Nephron (organoid): ENCODE data around the gene KMT5B.
A peak's percentile ranks its signal among the peaks of the same experiment; 100 is the strongest.

ENCODE experiments used
- H3K27ac Mint-ChIP-seq, 3 experiments: 2 replicates each; pipeline ENCODE4 v1.8.0; 2020; ENCODE audit warnings: mixed read lengths in 3 of 3, mild to moderate bottlenecking in 2 of 3, moderate library complexity in 1 of 3
- H3K27me3 Mint-ChIP-seq: 2 replicates; pipeline ENCODE4 v1.8.0; 2021; ENCODE audit warnings: low read depth, mild to moderate bottlenecking, moderate library complexity, mixed read lengths
- H3K36me3 Mint-ChIP-seq: 2 replicates; pipeline ENCODE4 v1.8.0; 2020; ENCODE audit warnings: low read depth, mixed read lengths
- H3K4me1 Mint-ChIP-seq: 2 replicates; pipeline ENCODE4 v1.8.0; 2020; ENCODE audit warnings: mixed read lengths
- H3K4me3 Mint-ChIP-seq, 3 experiments: 2 replicates each; pipeline ENCODE4 v1.8.0; 2020; ENCODE audit warnings: mild to moderate bottlenecking in 3 of 3, mixed read lengths in 3 of 3, moderate library complexity in 2 of 3
- H3K9me3 Mint-ChIP-seq: 2 replicates; pipeline ENCODE4 v1.8.0; 2020; ENCODE audit warnings: mixed read lengths
- TF ChIP-seq, protein P1 (sequence below), 3 experiments: fragments of 200-600 bp; sonication (generic); IDR thresholded peaks; one replicate each; pipeline ENCODE4 v1.5.0; 2021; ENCODE audit warnings: antibody characterized with exemption in 3 of 3; ENCODE audit not compliant: unreplicated experiment in 3 of 3

Gene KMT5B

DNA sequence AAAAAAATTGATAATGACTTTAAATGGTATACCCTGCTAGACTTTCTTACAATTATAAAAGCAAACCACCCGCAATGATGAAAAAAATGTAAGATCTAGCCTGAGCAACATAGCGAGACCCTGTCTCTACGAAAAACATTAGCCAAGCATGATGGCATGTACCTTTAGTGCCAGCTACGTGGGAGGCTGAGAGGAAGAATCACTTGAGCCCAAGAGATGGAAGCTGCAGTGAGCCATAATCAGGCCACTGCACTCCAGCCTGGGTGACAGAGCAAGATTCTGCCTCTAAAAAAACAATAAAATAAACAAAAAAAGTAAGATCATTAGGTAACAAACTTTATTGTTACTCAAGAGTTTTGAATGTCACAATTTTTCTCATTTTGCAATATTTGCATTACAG is 39.2 kb downstream of the KMT5B start:
- TF ChIP-seq, protein P1, sequence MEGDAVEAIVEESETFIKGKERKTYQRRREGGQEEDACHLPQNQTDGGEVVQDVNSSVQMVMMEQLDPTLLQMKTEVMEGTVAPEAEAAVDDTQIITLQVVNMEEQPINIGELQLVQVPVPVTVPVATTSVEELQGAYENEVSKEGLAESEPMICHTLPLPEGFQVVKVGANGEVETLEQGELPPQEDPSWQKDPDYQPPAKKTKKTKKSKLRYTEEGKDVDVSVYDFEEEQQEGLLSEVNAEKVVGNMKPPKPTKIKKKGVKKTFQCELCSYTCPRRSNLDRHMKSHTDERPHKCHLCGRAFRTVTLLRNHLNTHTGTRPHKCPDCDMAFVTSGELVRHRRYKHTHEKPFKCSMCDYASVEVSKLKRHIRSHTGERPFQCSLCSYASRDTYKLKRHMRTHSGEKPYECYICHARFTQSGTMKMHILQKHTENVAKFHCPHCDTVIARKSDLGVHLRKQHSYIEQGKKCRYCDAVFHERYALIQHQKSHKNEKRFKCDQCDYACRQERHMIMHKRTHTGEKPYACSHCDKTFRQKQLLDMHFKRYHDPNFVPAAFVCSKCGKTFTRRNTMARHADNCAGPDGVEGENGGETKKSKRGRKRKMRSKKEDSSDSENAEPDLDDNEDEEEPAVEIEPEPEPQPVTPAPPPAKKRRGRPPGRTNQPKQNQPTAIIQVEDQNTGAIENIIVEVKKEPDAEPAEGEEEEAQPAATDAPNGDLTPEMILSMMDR (IDR thresholded peaks at IDR 0.05; ENCODE audit: unreplicated experiment in 3 of 3): no peak
- no peaks in the 10 kb centered on the region for H3K9me3 Mint-ChIP-seq
- H3K27me3 Mint-ChIP-seq: no peaks in the 10 kb centered on the region
- peaks cover 70% of the 10 kb centered on the region for H3K36me3 Mint-ChIP-seq
- no peak overlapping the region for H3K4me3 Mint-ChIP-seq
- no peak overlapping the region for H3K27ac Mint-ChIP-seq
- H3K4me1 Mint-ChIP-seq: no peaks in the 10 kb centered on the region

DNA sequence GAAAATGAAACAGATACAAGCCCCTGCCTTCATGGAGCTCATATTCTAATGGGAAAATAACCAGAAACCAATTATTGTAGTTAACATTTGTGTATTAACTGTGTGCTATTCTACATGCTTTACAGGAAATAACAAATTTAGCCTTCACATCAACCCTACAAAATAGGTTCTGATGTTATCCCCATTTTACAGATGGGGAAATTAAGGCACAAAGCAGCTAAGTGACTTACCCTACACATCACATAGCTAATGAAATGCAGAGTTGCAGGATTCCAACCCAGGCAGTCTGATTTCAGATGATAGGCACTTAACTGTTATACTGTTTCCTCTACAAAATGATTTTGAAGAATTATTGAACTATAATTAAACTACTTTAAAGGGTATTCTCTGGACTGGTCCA is 43.7 kb downstream of the KMT5B start:
- H3K27me3 Mint-ChIP-seq: no peaks in the 10 kb centered on the region
- TF ChIP-seq, protein P1 (IDR thresholded peaks at IDR 0.05; ENCODE audit: unreplicated experiment in 3 of 3): no peak
- H3K27ac Mint-ChIP-seq: no peak overlapping the region
- H3K9me3 Mint-ChIP-seq: no peaks in the 10 kb centered on the region
- no peak overlapping the region for H3K4me3 Mint-ChIP-seq
- no peaks in the 10 kb centered on the region for H3K4me1 Mint-ChIP-seq
- peaks cover 66% of the 10 kb centered on the region for H3K36me3 Mint-ChIP-seq

DNA sequence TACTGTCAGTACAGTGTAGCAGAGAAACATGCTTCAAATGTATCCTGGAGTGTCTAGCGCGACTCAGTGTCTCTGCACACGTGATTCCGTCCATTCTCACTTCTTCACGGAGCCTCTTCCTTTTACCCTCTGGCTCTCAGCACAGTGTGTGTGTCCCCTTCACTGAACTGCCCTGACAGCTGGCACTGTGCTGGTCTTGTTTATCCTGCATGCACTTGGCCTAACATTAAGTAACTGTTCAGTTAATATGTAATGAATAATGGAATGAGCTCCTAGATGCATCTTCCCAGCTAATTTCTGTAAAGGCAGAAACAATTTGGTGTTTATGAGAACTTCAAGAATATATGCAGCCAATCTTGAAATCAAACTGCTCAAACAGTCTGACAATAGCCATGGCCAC is 44.4 kb downstream of the KMT5B start:
- Mint-ChIP-seq H3K4me1 (no peaks in the 10 kb centered on the region), H3K36me3 (peaks cover 66% of the 10 kb centered on the region), H3K4me3 (no peak overlapping the region), H3K27ac (peak overlapping the region; percentile 8 to 51 (median 14)), H3K9me3 (no peaks in the 10 kb centered on the region), H3K27me3 (no peaks in the 10 kb centered on the region)
- TF ChIP-seq, protein P1 (IDR thresholded peaks at IDR 0.05; ENCODE audit: unreplicated experiment in 3 of 3): no peak

DNA sequence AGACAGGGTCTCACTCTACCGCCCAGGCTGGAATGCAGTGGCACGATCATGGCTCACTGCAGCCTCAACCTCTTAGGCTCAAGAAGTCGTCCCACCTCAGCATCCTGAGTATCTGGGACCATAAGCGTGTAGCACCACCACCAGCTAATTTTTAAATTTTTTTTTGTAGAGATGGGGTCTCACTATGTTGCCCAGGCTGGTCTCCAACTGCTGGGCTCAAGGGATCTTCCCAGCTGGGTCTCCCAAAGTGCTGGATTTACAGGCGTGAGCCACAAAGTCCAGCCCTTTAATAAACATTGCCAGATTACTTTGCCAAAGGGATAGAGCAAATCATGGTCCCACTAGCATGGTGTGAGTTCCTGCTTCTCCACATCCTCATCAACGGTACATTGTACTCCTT is 45.6 kb downstream of the KMT5B start:
- TF ChIP-seq, protein P1 (IDR thresholded peaks at IDR 0.05; ENCODE audit: unreplicated experiment in 3 of 3): no peak
- no peaks in the 10 kb centered on the region for H3K27me3 Mint-ChIP-seq
- H3K4me1 Mint-ChIP-seq: no peaks in the 10 kb centered on the region
- no peaks in the 10 kb centered on the region for H3K9me3 Mint-ChIP-seq
- no peak overlapping the region for H3K4me3 Mint-ChIP-seq
- peaks cover 66% of the 10 kb centered on the region for H3K36me3 Mint-ChIP-seq
- no peak overlapping the region for H3K27ac Mint-ChIP-seq

DNA sequence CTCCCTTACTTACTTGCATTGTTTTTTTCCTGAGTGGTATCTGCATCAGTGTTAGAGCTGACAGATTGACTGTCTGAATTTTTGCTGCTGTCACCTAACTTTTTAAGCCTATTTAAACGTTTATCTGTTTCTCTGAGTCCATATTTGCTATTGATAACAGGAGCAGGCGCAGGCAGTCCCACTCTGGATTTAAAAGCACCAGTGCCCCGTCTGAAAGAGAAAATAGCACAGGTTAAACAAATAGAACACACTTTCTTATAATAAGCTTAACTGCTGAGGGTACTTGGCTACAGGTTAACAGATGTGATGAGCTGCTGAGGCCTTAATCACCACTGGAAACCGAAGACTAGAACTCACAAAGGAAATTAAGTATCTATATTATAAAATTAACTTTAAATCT is 46.1 kb downstream of the KMT5B start:
- H3K4me1 Mint-ChIP-seq: no peaks in the 10 kb centered on the region
- no peaks in the 10 kb centered on the region for H3K9me3 Mint-ChIP-seq
- H3K4me3 Mint-ChIP-seq: no peak overlapping the region
- H3K27ac Mint-ChIP-seq: no peak overlapping the region
- H3K27me3 Mint-ChIP-seq: no peaks in the 10 kb centered on the region
- TF ChIP-seq, protein P1 (IDR thresholded peaks at IDR 0.05; ENCODE audit: unreplicated experiment in 3 of 3): no peak
- H3K36me3 Mint-ChIP-seq: peaks cover 69% of the 10 kb centered on the region

DNA sequence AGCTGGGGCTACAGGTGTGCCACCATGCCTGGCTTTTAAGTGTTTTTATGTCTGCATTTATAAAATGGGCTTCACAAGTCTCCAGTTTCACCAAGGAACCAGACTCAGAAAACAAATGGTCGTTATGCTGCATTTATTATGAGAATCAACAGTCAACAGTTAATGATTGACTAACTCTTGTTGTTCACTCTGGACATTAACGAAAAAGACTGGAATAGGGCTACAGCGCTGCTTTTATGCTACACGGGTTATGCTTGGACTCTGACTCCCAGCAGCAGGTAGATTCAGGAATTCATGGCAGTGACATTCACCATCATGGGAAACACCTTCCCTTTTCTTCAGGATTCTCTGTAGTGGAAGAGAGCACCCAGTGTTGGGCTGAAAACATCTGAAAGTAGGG is 47.5 kb downstream of the KMT5B start:
- Mint-ChIP-seq H3K27me3 (no peaks in the 10 kb centered on the region), H3K27ac (peak overlapping the region in 1 of 3 experiments; percentile 75), H3K9me3 (no peaks in the 10 kb centered on the region), H3K36me3 (peaks cover 69% of the 10 kb centered on the region), H3K4me1 (no peaks in the 10 kb centered on the region), H3K4me3 (no peak overlapping the region)
- TF ChIP-seq, protein P1 (IDR thresholded peaks at IDR 0.05; ENCODE audit: unreplicated experiment in 3 of 3): no peak
